ENCODE measurements around the gene RTKN.
"Not testable (repeated sequence)": the region's sequence is repeated elsewhere in the genome, so short reads cannot be mapped to it uniquely, and the experiment has no call there.

The RTKN gene

DNA sequence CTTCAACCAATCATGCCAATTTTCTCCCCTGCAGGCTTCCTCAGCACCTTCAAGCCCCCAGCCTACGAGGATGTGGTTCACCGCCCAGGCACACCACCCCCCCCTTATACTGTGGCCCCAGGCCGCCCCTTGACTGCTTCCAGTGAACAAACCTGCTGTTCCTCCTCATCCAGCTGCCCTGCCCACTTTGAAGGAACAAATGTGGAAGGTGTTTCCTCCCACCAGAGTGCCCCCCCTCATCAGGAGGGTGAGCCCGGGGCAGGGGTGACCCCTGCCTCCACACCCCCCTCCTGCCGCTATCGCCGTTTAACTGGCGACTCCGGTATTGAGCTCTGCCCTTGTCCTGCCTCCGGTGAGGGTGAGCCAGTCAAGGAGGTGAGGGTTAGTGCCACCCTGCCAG lies 18.4 kb upstream of the RTKN start:
- not testable (repeated sequence) for DNase-seq

DNA sequence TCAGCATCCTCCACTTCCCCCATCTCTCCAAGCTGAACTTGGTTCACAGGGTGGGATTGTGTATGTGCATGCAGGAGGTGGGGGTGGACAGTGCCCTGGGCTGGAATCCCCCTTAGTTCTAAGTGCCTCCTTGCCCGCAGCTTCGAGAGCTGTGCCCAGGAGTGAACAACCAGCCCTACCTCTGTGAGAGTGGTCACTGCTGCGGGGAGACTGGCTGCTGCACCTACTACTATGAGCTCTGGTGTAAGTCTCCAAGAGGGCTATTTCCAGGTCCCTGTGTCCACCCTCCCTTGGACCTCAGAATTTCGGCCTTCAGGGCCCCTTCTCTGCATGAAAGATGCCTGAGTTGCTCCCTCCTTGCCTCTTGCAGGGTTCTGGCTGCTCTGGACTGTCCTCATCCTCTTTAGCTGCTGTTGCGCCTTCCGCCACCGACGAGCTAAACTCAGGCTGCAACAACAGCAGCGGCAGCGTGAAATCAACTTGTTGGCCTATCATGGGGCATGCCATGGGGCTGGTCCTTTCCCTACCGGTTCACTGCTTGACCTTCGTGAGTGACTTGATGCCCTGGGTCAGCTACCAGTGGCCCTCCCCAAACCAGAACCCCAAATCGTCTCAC lies 17.9 kb upstream of the RTKN start:
- DNase-seq, result not testable (repeated sequence)

DNA sequence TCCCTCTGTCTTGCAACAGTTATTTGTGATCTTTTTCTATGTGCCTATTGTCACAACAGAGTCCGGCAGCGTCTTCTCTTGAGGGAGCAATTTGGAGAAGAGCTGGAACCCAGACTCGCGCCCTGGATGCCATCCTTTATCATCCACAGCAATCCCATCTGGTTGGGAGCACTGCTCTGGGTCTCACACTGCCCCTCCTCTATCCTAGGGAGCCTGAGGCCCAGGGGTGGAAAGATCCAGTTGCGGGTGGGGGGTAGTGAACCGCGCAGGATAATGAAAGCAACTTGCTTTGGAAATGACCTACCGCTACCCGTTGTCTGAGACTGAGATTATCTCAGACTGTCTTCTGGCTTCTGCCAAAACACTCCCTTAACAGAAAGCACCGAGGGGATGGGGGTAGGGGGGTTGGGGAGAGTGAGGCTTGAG lies 17.2 kb upstream of the RTKN start:
- DNase-seq, result no peak

DNA sequence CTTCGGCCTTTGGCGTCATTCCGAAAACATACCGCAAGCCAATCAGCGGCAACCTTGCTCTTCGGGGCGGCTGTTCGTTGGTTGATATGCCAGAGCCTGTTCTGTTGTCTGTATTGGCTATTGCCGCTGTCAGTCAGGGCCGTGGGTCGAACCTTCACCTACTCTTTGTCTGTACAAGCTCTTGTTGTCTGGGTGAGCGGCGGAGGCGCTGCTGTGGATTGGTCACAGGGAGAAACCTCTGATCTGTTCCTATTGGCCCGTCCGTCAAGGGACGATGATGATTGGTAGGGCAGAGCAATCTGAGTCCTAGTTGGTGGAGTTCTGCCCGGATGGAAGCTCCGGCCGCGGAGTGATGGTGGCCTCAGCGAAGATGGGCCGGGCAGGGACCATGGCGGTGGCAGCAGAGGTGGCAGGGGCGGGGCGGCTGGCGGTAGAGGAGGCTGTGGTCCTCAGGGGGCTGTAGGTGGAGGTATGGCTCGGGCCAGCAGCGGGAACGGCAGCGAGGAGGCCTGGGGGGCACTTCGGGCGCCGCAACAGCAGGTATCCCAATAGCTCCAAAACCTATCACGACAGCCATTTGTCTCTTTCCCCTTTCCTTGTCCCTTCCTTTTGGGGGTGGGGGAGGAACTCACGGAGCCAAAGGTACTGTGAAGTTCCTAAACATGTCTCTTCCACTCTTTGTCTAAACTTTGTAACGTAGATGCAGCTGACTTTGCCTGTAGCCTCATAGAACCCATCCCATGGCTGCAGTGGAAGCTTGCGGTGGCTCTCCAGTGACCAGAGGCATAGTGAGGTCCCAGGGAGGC lies 16.6 kb upstream of the RTKN start, which contains the start of gene WBP1:
Gene WBP1 (plus strand): TSS at position 307 of the 806 bp plus-strand sequence. CDS start 165 bp downstream, at position 472.
- peak; percentile 100 for DNase-seq

DNA sequence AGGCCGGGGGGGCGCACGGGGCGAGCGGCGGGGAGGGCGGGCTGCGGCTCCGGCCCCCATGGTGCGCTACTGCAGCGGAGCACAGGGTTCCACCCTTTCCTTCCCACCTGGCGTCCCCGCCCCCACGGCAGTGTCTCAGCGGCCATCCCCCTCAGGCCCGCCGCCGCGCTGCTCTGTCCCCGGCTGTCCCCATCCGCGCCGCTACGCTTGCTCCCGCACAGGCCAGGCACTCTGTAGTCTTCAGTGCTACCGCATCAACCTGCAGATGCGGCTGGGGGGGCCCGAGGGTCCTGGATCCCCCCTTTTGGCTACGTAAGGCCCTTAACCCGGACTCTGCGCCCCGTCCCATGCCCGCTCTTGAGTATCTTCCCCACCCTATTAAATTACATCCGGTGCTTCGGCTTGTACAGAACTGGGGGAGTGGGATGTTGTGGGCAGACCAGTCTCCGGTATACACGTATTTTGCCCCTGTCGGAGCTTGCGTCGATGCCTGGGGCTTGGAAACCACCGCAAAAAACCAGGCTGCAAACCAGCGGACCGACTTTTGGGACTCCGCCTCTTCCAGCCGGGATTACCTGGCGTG lies 15.9 kb upstream of the RTKN start:
- no peak for DNase-seq

DNA sequence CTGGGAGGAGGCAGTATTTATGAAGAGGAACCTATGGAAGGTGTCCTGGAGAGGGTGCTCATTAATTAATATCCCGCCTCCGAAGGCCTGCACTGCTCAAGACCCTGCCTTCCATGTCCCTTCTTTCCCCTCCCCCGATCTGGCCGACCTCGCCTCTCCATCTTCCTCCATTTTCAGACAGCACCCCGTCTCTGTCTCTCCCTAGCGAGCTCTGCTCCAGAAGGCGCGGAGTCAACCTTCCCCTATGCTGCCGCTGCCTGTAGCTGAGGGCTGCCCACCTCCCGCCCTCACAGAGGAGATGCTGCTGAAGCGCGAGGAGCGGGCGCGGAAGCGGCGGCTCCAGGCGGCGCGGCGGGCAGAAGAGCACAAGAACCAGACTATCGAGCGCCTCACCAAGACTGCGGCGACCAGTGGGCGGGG lies 15.4 kb upstream of the RTKN start:
- DNase-seq, result no peak

DNA sequence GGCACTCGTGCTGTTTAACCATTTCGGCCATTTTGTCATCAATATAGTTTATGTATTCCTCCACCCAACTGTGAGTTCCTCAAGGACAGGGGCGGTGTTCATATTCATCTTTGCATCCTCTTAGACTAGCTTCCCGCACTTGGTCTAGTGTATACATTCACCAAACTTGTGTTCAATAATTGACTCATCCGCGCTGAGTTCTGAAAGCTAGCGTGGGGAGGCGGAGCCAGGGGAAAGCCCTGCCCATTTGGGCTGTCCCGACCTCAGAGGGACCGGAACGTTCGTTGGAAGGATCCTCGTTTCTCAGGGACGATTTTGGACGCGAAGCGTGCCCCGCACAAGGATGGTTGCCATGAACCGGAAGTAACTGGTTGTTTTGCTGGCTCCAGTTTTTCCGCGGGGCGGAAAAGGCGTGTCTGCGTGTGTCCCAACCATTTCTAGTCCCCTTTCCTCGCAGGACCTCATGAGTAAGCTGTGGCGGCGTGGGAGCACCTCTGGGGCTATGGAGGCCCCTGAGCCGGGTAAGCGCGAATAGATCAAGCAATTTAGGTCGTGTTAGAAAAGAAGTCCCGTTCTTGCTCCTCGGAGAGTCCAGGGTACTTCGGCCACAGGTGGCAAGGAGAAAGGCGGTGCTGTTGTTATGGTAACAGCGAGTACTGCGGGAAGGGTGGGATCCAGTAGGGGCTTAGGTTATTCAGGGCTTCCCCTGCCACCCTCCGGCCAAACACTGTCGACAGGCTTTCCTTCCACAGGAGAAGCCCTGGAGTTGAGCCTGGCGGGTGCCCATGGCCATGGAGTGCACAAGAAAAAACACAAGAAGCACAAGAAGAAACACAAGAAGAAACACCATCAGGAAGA lies 13.1 kb upstream of the RTKN start, which contains the start of gene INO80B:
Gene INO80B (plus strand): TSS at position 434 of the 858 bp plus-strand sequence. CDS start 30 bp downstream, at position 464.
- peak; percentile 98 for DNase-seq

DNA sequence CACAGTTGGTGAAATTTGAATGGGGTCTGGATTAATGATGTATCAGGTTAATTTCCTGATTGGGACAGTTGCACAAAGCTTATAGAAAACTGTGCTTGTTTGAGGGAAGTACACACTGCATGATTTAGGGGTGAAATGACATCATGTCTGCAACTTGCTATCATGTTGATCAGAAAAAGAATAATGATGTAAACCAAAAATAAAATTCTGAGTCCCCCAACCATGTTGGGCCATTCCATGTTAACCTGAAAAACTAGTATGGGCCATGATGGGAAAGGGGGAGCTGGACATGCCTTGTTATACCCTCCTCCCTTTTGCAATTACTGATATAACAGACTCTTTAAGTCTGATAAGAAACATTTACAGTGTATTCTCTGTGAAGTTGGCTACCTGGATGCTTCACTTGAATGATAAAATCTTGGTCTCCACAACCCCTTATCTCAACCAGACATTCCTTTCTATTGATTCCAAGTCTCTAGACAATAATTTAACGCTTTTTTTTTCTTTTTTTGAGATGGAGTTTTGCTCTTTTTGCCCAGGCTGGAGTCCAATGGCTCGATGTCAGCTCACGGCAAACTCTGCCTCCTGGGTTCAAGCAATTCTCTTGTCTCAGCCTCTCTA lies 8.9 kb upstream of the RTKN start:
- no peak for DNase-seq

DNA sequence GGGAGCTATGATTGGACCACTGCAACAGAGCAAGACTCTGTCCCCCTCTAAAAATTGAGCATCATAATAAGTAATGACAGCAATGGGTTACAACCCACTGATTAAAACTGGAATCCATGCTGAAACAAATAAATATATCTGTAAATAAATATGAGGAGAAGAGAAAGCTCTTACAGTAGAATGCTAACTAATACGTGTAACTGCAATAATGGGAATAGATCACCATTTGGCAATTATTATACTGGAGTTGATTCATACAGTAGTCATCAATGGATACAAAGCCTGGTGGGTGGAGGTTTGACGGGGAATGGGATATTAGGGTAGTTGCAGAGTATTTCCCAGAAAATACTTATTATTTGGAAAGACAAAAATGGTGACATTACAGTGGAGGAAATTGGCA lies 7.0 kb upstream of the RTKN start:
- DNase-seq, result no peak

DNA sequence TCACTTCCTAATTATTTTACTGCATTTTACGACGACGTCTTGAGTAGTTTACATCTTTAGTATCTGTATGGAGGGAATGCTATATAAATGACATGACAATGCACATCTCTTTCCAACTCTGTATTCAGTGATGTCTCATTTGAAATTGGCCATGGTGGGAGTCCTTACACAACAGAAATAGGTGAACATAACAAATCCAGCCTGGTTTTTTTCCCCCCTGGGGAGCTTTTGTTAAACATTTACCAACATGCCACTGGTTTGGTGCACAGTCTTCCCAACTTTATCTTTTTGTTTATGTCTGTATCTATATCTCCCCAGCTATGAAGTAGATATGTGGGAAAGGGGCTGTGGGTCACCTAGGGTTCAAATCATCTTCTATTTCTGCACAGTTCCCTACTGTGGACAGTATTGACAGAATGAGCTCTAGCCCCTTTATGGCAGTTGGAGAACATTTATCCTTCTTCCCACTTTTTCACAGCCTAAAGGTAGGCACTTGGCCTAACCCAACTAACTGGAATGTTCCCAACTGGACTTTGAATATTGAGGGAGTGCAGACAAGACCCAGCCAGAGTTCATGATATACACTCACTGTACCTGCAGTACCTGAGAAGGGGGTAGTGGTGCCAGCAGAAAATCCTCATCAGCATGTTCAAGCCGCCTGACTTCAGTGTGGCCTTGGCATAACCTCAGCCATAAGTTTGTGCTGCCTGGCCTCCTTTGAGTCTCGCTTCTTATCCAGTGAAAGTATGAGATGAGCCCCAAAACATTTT lies 5.7 kb upstream of the RTKN start:
- no peak for DNase-seq

DNA sequence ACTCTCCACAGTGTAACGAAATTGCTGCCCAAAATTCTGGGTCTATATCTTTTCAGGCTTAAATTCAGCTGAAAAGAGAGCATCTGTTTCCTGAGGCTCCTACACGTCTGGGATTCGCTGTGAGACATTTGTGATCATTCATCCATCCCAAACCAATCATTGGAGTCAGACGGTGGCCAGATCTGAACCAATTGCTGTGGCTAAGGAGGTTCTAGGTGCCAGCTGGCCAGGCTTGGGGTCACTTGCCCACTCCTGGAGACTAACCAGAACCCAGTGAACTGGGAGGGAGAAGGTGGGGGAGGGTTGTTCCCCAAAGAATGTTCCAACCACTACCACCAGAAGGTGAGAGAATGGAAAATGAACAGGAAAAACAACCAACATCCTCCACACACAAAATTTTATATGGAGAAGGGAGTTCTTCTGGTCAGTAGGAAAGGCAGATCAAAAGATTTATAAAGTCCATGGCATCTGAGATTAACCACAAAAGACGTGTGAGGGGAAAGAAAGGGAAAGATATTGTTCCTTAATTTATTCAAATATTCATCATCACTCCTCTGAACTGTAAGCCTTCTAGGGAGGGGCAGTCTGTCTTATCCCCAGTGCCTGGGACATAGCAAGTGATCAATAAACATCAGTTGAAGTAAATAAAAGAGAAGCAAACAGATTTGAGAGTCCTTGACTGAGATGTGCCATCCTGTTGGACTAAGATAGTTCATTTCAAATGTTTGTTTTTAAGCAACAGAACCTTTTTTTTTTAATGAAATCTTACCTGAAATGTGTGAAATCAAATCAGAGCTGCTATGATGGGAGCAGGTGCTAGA lies 3.0 kb upstream of the RTKN start:
- no peak for DNase-seq

DNA sequence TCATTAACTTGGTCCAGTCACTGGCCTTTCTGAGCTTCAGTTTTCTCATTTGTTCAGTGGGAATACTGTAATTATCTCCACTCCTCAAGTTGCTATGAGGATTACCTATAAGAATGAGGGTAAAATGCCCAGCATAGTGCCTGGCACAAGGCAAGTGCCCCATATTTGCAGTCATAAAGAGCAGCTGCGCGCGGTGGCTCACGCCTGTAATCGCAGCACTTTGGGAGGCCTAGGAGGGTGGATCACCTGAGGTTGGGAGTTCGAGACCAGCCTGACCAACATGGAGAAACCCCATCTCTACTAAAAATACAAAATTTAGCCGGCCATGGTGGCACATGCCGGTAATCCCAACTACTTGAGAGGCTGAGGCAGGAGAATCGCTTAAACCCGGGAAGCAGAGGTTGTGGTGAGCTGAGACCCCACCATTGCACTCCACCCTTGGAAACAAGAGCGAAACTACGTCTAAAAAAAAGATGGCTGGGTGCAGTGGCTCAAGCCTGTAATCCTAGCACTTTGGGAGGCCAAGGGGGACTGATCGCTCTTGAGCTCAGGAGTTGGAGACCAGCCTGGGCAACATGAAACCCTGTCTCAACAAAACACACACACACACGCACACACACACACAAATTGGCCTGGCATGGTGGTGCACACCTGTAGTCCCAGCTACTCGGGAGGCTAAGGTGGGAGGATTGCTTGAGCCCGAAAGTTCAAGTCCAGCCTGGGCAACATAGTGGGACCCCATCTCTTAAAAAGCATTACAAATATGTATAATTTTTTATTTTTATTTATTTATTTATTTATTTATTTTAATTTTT lies 953 bp upstream of the RTKN start:
- DNase-seq, result not testable (repeated sequence)

DNA sequence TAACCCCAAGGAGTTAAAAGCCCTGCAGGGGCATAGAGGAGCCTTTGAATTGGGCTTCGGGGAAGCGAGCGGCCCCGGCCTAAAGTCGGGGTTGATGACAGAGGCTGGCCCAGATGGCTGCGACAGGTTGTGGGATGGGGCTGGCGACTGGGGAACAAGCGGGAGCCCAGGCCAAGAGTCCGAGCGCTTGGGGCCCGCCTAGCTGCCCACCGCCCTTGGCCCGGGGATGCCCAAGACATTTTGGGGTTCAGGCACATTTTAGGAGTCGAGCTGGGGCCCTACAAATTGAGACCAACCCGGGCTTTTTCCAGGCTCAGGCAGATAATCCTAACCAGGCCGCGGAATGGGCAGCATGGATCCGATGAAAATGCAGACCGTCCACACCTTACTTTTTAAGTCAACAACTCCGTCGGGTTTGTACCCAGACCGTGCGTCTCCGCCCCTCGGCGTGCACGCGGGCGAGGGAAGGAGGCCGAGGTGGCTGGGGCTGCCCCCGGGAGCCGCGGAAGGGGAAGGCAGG lies 507 bp downstream of the RTKN start:
- no peak for DNase-seq

DNA sequence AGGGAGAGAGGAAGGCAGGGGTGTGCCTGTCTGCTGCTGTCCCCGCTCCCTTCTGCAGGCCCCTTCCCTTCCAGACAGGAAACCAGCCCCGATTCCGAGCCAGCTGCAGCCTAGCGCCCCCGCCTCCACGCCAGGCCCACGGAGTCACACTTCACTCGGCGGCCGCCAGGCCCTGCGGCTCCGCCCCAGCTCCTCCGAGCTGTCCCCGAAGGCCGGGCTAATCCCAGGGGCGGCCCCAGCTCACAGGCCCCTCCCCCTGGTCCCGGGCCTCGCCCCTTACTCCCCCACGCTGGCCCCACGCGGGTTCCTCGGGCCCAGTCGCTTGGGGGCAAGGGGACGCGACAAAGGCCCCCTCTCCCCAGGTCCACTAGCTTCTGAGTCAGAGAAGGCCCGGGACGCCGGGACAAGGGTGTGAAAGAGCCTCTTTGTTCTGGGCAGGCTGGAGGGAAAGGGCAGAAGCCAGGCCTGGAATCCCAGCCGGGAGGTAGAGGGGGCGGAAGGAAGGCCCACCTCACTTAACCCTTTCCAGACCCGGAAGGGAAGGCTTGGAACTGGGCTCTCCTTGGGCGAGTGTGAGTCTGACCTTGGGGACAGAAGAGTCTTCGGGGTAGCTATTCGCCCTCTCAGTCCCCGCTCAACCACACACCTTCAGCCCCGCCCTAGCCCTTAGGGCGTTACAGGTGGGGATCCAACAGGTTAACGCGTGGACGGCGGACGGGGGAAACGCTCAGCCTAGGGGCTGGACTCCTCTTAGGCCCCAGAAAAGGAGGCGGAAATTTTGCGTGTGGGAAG lies 1.2 kb downstream of the RTKN start:
- peak; percentile 82 for DNase-seq

DNA sequence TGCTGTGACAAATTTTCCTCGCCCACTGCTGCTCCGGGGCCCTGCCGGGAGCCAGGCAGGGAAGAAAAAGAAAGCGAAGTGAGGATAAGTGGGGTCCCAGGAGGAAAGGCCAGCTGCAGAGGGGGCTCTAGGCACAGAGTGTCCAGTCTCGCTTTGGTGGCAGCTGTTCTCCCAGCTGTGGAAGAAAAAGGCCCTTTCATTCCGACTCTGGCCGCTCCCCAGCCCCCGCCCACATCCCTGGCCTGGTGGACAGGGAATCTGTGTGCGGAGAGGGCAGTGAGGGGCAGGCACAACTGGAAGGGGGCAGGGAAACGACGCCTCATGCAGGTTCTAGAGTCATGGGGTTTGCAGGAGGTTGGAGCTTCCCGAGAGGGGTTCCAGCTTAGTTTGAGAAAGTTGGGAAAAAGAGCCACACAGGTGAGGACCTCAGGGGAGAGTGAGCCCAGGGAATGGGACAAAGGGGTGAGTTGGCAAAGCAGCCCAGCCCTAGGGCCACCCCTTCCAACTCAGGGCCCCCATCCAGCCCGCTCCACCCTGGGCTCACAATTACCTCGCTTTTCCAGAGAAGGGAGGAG lies 1.8 kb downstream of the RTKN start:
- peak; percentile 30 for DNase-seq

DNA sequence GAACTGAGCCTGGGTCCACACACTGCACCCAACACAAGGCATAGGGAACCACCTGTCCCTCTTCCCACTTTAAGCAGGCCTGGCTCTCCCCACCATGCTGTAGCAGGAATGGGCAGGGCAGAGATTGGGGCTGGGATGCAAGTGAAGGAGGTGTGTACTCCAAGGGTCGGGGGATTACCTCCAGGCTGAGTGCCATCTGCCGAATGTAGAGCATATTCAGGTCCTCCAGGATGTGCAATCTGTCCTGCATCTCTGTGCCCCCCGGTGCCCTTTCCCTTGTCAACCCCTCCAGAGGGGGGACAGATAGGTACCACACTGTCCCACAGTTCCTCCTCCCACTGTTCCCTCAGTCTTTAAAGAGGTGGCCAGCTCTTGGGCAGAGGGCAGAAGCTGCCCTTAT lies 2.4 kb downstream of the RTKN start:
- no peak for DNase-seq

DNA sequence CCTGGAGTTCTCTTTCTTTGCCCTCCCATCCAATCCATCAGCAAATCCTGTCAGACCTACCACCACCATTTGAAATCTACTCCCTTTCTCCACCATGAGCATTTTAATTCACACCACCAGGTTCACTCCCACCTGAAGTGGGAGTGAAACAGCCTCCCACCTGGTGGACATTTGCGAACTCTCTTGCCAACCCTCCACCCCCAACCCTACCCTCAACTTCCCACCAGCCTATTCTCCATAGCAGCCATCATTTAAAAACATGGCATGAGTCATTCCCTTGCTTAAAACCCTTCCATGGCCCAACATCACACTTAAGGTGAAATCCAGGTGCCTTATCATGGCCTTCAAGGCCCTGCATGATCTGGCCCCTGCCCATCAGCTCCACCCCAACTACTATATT lies 3.5 kb downstream of the RTKN start:
- no peak for DNase-seq
